IPS-18c (cell line): ENCODE data around the gene ZBTB8A.
A peak's percentile ranks its signal among the peaks of the same experiment; 100 is the strongest.
"Not testable (repeated sequence)": the region's sequence is repeated elsewhere in the genome, so short reads cannot be mapped to it uniquely, and the experiment has no call there.

Experiments used
- H3K4me3 ChIP-seq: 2 replicates; pipeline ENCODE4 v1.7.0; 2013; ENCODE audit warnings: low read depth, mild to moderate bottlenecking, low read length, moderate library complexity; ENCODE audit not compliant: insufficient read depth
- H3K9me3 ChIP-seq: one replicate; pipeline ENCODE4 v1.6.1; 2013; ENCODE audit warnings: mild to moderate bottlenecking, low read length, moderate library complexity; ENCODE audit not compliant: control insufficient read depth, insufficient read depth

The ZBTB8A gene

DNA sequence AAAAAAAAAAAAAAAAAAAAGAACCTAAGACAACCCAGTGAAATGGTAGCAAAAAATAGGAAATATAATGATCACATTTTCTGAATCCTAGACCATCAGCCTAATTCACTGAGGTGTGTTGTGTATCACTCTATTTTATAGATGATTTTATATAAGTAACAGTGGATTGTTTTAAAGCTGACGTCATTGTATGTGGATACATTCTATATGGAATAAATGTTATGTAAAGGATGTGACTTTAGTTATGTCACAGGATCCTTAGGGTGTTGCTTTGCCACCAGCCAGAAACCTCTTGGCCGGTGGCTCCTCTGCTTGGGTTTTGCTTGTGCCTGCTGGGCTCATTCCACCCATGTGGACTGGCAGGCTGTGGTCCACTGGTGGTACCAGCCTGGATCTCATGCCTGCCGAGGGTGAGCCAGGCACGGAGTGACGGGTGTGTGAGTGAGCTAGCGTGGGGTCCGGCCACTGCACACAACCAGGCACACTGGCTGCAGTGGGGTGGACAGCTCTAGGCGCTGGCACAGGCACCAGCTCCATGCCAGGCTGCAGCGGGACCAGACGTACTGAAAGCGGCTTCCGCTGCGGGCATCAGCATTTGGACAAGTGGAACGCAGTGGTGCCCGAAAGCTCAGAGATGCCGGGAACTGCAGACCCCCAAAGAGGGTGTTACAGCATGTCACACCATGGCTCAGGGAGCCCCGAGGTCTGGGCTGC, 66.6 kb downstream of the ZBTB8A start:
- no peak overlapping the region for H3K4me3 ChIP-seq

DNA sequence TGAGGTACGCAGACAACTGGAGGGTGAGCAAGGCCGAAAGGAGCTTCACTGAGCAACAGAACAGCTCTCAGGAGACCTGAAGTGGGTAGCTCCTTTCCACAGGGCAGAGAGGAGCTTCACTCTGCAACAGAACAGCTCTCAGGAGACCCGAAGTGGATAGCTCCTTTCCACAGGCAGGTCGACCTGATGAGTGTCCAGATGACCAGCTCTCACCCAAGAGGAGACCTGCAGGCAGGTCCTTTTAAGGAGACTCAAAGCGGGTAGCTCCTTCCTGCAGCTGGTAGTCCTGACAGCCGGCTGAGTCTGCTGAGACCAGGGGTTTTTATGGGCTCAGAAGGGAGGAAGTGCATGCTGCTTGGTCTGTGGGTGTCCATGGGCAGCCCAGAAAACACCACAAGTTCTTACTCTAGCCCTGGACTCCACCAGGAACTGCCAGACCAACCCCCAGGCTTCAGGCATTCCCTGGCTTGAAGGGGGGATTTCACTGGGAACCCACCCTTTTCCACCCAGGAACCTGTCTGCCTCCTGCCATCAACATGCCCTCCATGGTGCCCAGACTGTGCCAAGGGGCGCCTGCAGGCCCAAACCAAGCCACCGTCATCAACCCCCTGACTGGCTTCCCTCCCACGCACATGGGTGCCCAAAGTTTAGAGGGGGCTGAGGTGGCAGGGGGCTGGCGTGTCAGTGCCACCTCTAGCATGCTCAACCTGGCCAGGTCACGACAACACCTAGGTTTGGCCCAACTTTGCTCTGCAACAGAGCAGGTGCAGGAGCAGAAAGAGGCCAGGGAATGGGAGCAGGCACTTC, 67.5 kb downstream of the ZBTB8A start:
- no peaks in the 10 kb centered on the region for H3K9me3 ChIP-seq
- no peak overlapping the region for H3K4me3 ChIP-seq

More for the DNA sequence above, 66.6 kb downstream of the ZBTB8A start:
- no peaks in the 10 kb centered on the region for H3K9me3 ChIP-seq

DNA sequence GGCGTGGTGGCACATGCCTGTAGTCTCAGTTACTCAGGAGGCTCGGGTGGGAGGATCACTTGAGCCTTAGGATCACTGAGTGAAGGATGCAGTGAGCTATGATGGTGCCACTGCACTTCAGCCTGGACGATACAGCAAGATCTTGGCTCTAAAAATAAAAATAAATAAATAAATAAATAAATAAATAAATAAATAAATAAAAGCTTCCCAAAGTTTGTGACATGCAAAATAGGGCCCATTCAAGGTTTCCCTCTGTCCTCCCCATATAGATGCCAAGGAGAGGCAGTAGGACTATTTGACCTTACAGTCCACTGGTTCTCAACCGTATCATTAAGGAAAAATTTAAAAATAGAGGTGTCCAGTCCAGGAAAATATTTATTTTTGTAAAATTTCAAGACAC, 70.0 kb downstream of the ZBTB8A start:
- Histone ChIP-seq H3K9me3 (no peaks in the 10 kb centered on the region), H3K4me3 (no peak overlapping the region)

DNA sequence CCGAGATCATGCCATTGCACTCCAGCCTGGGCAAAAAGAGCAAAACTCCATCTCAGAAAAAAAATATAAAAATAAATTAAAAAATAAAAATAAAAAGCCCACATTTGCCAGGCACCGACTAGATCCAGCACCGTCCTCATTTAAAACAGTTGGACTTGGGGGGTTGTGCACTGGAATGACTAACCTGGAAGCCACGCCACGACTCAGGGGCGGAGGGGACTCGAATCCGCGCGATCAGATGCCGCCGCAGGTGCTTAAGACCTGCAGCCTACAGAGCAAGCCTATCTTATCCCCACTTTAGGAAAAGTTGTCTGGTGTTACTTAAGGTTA, 72.6 kb downstream of the ZBTB8A start:
- peak overlapping the region; percentile 71 for H3K4me3 ChIP-seq

DNA sequence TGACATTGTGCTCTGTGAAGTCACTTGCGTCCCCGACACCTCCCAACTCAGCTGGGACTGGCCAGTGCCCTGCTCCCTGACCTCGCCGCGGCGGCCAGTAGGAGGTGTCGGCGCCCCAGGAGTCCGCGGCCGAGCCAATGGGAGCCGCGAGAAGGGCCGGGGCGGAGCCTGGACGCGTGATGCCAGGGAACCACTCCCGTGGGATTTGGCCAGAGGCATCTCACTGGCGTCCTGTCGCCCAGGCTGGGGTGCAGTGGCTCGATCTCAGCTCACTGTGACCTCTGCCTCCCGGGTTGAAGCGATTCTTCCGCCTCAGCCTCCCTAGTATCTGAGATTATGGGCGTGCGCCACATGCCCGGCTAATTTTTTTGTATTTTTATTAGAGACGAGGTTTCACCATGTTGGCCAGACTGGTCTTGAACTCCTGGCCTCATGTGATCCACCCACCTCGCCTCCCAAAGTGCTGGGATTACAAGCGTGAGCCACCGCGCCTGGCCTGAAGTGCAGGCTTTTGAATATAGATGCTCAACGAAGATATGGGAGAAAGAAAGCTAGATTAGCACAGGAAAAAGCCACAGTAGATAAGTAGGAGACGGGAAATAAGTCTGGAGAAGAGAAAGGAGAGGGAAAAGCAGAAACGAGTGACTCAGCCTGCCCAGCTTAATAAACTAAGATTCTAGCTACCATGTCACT, 73.1 kb downstream of the ZBTB8A start:
- peak overlapping the region; percentile 71 for H3K4me3 ChIP-seq
- no peaks in the 10 kb centered on the region for H3K9me3 ChIP-seq

More for the DNA sequence above, 72.6 kb downstream of the ZBTB8A start:
- no peaks in the 10 kb centered on the region for H3K9me3 ChIP-seq

DNA sequence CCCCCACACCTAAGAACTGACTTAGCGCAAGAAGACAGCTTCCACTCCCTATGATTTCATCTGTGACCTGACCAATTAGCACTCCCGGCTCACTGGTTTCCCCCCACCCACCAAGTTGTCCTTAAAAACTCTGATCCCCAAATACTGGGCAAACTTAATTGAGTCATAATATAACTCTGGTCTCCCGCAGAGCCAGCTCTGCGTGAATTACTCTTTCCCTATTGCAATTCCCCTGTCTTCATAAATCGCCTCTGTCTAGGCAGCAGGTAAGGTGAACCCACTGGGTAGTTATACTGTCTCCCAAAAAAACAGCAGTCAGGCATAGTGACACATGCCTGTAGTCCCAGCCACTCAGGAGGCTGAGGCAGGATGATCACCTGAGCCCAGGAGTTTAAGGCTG, 74.2 kb downstream of the ZBTB8A start:
- Histone ChIP-seq H3K4me3 (no peak overlapping the region), H3K9me3 (no peaks in the 10 kb centered on the region)

DNA sequence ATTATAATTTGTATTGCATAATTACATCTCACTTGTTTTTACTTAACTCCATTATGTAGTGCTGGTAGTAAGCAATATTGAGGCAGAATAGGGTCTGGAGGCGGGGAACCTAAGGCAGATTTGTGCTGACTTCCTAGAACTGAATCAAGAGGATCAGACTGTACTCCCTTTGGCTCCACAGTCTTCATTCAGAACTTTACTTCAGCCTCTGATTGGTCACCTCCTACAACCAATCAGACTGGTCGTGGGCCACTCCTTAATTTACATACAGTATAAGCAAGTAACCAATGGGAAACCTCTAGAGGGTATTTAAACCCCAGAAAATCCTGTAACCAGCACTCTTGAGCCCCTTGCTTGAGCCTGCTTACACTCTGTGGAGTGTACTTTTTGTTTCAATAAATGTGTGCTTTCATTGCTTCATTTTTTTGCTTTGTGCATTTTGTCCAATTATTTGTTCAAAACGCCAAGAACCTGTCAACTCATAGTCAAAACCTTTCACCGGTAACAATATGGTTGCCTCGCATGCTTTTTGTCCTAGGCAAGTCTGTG, 79.5 kb downstream of the ZBTB8A start:
- no peaks in the 10 kb centered on the region for H3K9me3 ChIP-seq

DNA sequence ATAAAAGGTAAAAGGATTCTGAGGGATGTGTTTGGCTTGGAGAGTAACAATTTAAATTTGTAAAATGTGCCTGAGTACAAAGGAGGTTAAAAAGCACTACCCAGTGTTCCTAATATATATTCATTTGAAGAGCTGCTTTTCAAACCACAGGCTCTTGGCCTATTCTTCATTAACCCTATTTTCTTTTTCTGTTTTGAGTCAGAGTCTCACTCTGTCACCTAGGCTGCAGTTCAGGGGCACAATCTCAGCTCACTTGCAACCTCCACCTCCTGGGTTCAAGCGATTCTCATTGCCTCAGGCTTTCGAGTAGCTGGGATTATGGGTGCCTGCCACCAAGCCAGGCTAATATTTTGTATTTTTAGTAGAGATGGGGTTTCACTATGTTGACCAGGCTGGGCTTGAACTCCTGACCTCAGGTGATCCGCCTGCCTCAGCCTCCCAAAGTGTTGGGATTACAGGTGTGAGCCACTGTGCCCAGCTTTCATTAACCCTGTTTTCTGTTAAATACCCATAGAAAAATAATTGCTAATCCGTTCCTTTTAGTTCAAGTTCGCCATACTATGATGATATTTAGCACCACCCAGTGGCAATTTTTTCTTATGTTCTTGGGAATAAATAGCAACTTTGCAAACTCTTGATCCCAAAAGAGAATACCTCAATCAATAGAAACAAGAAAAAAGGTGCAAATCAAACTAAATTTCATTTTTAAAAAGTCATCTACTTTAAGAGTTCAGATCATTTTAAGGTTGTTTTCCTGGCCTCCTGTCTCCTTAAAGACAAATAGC, 80.7 kb downstream of the ZBTB8A start:
- H3K4me3 ChIP-seq: no peak overlapping the region
- H3K9me3 ChIP-seq: no peaks in the 10 kb centered on the region

More for the DNA sequence above, 79.5 kb downstream of the ZBTB8A start:
- H3K4me3 ChIP-seq: no peak overlapping the region

DNA sequence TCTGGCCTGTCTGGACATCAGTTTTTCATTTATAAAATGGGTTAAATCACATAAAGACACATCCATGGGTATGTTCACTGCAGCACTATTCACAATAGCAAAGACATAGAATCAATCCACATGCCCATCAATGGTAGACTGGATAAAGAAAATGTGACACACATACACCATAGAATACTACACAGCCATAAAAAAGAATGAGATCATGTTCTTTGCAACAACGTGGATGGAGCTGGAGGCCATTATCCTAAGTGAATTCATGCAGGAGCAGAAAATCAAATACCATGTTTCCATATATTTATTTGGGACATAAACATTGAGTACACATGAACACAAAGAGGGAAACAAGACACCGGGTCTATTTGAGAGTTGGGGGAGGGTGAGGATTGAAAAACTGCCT, 83.0 kb downstream of the ZBTB8A start:
- no peak overlapping the region for H3K4me3 ChIP-seq
- no peaks in the 10 kb centered on the region for H3K9me3 ChIP-seq

DNA sequence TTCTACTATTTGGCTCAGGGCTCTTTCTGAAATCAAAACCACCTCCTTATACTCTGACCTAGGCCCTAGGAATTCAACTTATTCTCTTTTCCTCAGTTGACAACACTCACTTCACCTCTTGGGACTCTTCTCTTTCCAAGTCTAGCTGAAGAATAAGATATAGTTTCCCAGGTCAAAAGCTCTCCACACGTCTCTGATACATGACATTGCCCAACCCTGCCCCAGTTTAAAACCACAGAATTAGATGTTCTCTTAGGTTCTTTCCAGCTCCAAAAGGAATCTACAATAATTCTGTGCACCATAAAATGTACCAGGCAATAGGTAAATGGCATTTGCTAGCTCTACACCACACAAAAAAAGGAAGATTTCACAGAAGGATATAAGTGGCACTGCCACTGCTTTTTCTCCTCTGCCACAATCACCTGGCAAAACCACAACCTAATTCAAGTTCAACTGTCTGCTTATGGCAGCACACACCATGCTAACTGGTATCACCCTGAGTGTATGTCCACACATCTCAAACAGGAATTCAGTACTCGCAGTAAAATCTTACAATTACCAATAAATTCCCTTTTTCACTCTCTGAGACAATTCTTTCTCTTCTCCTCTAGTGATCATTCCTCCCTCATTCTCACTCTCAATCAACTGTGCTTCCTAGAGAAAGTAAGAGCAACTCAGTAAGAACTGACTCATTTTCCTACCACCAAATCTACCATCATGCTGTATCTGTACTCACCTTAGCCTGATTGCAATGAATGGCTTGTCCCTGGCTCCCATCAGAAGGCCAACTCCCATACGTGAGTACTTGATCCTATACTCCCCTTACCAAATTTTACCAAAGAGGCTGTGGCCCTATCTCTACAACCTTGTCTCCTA, 83.8 kb downstream of the ZBTB8A start:
- Histone ChIP-seq H3K4me3 (no peak overlapping the region), H3K9me3 (no peaks in the 10 kb centered on the region)

DNA sequence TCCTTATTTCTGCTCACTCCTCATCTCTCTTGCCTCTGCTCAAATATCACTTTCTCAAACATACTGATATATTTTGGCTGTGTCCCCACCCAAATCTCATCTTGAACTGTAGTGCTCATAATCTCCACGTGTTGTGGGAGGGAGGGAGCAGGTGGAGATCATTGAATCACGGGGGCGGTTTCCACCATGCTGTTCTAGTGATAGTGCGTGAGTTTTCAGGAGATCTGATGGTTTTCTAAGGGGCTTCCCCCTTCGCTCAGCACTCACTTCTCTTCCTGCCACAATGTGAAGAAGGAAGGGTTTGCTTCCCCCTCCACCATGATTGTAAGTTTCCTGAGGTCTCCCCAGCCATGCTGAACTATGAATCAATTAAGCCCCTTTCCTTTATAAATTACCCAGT, 84.5 kb downstream of the ZBTB8A start:
- Histone ChIP-seq H3K4me3 (no peak overlapping the region), H3K9me3 (no peaks in the 10 kb centered on the region)

DNA sequence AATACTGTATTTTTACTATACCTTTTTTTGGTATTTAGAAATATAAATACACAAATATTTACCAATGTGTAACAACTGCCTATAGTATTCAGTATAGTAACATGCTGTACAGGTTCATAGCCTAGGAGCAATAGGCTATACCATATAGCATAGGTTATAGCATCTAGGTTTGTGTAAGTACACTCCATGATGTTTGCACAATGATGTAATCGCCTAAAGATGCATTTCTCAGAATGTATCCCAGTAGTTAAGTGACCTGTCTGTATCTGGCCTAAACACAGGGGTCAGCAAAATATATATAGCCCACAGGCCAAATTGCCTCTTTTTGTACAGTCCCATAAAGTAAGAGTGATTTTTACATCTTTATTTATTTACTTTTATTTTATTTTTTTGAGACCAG, 86.9 kb downstream of the ZBTB8A start:
- H3K4me3 ChIP-seq: no peak overlapping the region
- no peaks in the 10 kb centered on the region for H3K9me3 ChIP-seq

DNA sequence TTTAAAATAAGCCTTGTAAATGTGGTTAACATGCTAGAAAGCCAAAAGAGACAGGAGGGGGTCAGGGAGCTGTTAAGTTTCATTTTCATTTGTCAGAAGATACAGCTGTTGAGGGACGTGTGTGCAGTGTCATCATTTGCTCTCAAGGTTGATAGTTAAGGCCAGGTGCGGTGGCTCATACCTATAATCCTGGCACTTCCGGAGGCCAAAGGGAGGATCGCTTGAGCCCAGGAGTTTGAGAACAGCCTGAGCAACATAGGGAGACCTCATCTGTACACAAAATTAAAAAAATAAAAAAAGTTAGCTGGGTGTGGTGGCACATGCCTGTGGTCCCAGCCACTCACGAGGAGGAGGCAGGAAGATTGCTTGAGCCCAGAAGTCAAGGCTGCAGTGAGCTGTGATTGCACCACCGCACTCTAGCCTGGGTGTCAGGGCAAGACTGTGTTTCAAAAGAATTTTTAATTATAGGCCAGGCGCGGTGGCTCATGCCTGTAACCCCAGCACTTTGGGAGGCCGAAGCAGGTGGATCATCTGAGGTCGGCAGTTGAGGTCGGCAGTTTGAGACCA, 88.5 kb downstream of the ZBTB8A start:
- Histone ChIP-seq H3K9me3 (no peaks in the 10 kb centered on the region), H3K4me3 (no peak overlapping the region)

DNA sequence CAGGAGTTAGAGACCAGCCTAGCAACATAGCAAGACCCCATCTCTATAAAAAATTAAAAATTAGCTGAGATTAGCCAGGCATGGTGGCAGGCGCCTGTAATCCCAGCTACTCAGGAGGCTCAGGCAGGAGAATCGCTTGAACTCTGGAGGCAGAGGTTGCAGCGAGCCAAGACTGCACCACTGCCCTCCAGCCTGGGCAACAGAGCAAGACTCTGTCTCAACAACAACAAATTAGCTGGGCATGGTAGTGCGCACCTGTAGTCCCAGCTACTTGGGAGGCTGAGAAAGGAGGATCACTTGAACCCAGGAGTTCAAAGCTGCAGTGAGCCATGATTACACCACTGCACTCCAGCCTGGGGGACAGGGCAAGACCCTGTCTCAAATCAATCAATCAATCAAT, 90.9 kb downstream of the ZBTB8A start:
- H3K4me3 ChIP-seq, H3K9me3 ChIP-seq: not testable (repeated sequence)

DNA sequence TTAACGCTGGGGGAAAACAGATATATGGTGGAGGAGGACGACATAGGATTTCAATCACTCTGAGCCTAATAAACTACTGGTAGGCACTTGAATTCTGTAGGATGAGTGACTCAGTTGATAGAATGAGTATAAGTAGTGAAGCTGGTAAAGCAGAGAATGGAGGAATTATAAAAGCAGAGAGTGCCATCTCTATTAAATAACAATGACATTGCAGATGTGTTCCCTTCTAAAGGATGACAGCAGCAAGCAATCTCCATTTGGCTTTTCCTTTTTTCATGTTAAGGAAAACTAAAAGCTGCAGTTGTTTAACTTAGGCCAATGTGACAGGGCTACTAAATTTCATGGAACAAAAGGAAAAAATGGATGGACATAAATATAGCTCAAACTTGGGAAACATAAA, 93.6 kb downstream of the ZBTB8A start:
- no peak overlapping the region for H3K4me3 ChIP-seq
- H3K9me3 ChIP-seq: no peaks in the 10 kb centered on the region
